SH-SY5Y (cell line): ENCODE data around the gene STARD4.

Source experiments
- GATA2 ChIP-seq: IDR thresholded peaks from 2 replicates; pipeline ENCODE4 v1.6.1; 2011; ENCODE audit warnings: mild to moderate bottlenecking, low read depth, low read length
- GATA3 ChIP-seq: IDR thresholded peaks from 2 replicates; pipeline ENCODE4 v1.6.1; 2011; ENCODE audit warnings: low read depth, mild to moderate bottlenecking, low read length, moderate library complexity

GRCh38 chr5:111552896-111553295 lies 40.6 kb upstream of the STARD4 start:
- TF ChIP-seq GATA2 (no peak), GATA3 (no peak)
